ENCODE measurements around the gene IPO7. TPM values are rescaled to one million over a fixed set of nuclear protein-coding genes. Genes with fewer than 3 reads are reported as not detected.

The IPO7 gene
- total and polyA plus RNA-seq, 10 of the 15 experiments (the other 5 are each of a cell fraction or from before 2014, with no cell fraction given): 5.0 to 51.4 (median 30.6) TPM

- in situ Hi-C loops (cut with MboI) (no loop called here), intact Hi-C loops (cut with micrococcal nuclease; ENCODE audit: unreplicated experiment) (no loop called here)
- DNase-seq (ENCODE audit: low read depth, low spot score) (no peak), FAIRE-seq (no peak), ATAC-seq (no peak)
- H3K4me3 ChIP-seq: no peak overlapping the region
- no peaks in the 10 kb centered on the region for H3K9me3 ChIP-seq (replicated peaks; ENCODE audit: control insufficient read depth, insufficient read depth, low read length)
- no TSS peak for BruUV-seq (replicated peaks)
- ChIA-PET RAD21 (ENCODE audit: unreplicated experiment) (interaction anchor here (0.8 kb wide), 1 partner anchor 64 kb away, joined by 3 read pairs; no protein-coding TSS in a partner anchor), CTCF (no interaction called here), POLR2A (no interaction called here), SMC1A (ENCODE audit: uncharacterized antibody, unreplicated experiment) (interaction anchor here (0.6 to 1.3 kb wide), 2 partner anchors 8 to 36 kb away, joined by 3 read pairs; no protein-coding TSS in a partner anchor)
- peaks cover 4% of the 10 kb centered on the region for H3K79me2 ChIP-seq (ENCODE audit: control insufficient read depth, insufficient read depth, low read length)
- TF ChIP-seq RCOR1 (conservative IDR thresholded peaks at IDR 0.05; ENCODE audit: low read depth, low read length): no peak
- TF ChIP-seq E2F4 (IDR thresholded peaks at IDR 0.05; ENCODE audit: low read depth, low read length): no peak
- H3K4me1 ChIP-seq (ENCODE audit: control insufficient read depth, insufficient read depth, low read length): no peaks in the 10 kb centered on the region
- H3K4me2 ChIP-seq (ENCODE audit: control insufficient read depth, insufficient read depth): no peak overlapping the region
- no peak overlapping the region for H2AFZ ChIP-seq (ENCODE audit: control insufficient read depth, low read depth, low read length)
- peaks cover 1 to 8% of the 10 kb centered on the region in 2 experiments; a peak in 3 of 4 replicates for H3K36me3 ChIP-seq (ENCODE audit: control insufficient read depth in 2 of 2, insufficient read depth in 2 of 2, low read length in 1 of 2)
- no peak overlapping the region for H3K9ac ChIP-seq (ENCODE audit: control insufficient read depth, insufficient read depth, low read length)
- H3K27me3 ChIP-seq (replicated peaks in 1 of 2; ENCODE audit: control insufficient read depth in 2 of 2, insufficient read depth in 2 of 2, low read length in 1 of 2): no peaks in the 10 kb centered on the region
- 100% methylated on average over 4 of the region's 4 CpGs for WGBS (ENCODE audit: insufficient coverage, insufficient replicate concordance, low lambda C conversion rate, missing lambda C conversion rate)
- no peaks in the 10 kb centered on the region for H4K20me1 ChIP-seq (ENCODE audit: control insufficient read depth, insufficient read depth)
- no peak overlapping the region for H3K27ac ChIP-seq (ENCODE audit: control insufficient read depth, insufficient read depth)
Observed at GRCh38 chr11:9470765-9471164, 86.3 kb downstream of the IPO7 start.

DNA sequence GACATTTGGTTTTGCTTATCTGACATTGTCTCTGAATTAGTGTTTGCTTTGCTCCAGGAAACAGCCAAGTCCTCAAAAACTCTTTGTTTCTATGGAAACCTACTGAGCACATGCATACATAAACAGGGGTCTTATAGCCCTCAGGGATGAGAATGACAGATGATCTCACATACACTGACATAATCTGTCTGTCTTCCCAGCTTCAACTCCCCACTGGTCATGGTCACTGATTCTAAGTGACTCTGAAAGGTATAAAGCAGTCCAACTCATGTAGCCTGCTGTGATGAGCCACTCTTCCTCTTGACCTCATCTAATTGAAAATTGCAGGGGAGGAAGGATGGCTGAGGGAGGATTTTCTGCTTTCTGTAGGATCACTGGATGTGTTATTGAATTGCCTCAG is 89.0 kb downstream of the IPO7 start:
- Histone ChIP-seq H2AFZ (ENCODE audit: control insufficient read depth, low read depth, low read length) (no peak overlapping the region), H3K9ac (ENCODE audit: control insufficient read depth, insufficient read depth, low read length) (no peak overlapping the region), H3K27ac (ENCODE audit: control insufficient read depth, insufficient read depth) (no peak overlapping the region), H3K9me3 (replicated peaks; ENCODE audit: control insufficient read depth, insufficient read depth, low read length) (no peaks in the 10 kb centered on the region), H3K4me1 (ENCODE audit: control insufficient read depth, insufficient read depth, low read length) (no peaks in the 10 kb centered on the region), H3K4me3 (no peak overlapping the region), H3K79me2 (ENCODE audit: control insufficient read depth, insufficient read depth, low read length) (no peaks in the 10 kb centered on the region; the same call in 1 of the 2 replicates), H4K20me1 (ENCODE audit: control insufficient read depth, insufficient read depth) (no peaks in the 10 kb centered on the region), H3K36me3 (ENCODE audit: control insufficient read depth in 2 of 2, insufficient read depth in 2 of 2, low read length in 1 of 2) (peaks cover 3 to 8% of the 10 kb centered on the region in 2 experiments; a peak in 3 of 4 replicates), H3K27me3 (replicated peaks in 1 of 2; ENCODE audit: control insufficient read depth in 2 of 2, insufficient read depth in 2 of 2, low read length in 1 of 2) (no peaks in the 10 kb centered on the region), H3K4me2 (ENCODE audit: control insufficient read depth, insufficient read depth) (no peak overlapping the region)
- intact Hi-C loops (cut with micrococcal nuclease; ENCODE audit: unreplicated experiment): no loop called here
- ChIA-PET SMC1A (ENCODE audit: uncharacterized antibody, unreplicated experiment) (interaction anchor here (0.6 to 2.9 kb wide), 5 partner anchors 9 to 133 kb away, joined by 3 to 11 read pairs (median 4); no protein-coding TSS in a partner anchor), POLR2A (interaction anchor here (0.6 to 1.8 kb wide), 2 partner anchors 9 to 17 kb away, joined by 5 read pairs; no protein-coding TSS in a partner anchor), RAD21 (ENCODE audit: unreplicated experiment) (no interaction called here), CTCF (interaction anchor here (0.7 to 3.7 kb wide), 2 partner anchors 34 to 303 kb away, joined by 3 to 23 read pairs; no protein-coding TSS in a partner anchor)
- no peak for FAIRE-seq
- ATAC-seq: no peak
- DNase-seq (ENCODE audit: low read depth, low spot score): no peak
- in situ Hi-C loops (cut with MboI): no loop called here
- TSS peak; percentile 22 for BruUV-seq (replicated peaks)
- TF ChIP-seq ZBTB40 (IDR thresholded peaks at IDR 0.05; ENCODE audit: borderline replicate concordance) (no peak), ZNF217 (IDR thresholded peaks at IDR 0.05) (no peak), POLR2AphosphoS2 (IDR thresholded peaks at IDR 0.05; ENCODE audit: low read depth, low read length) (no peak), PML (IDR thresholded peaks at IDR 0.05; ENCODE audit: low read length) (no peak), NFYB (IDR thresholded peaks at IDR 0.05; ENCODE audit: insufficient read depth, low read depth, low read length) (no peak), TCF3 (IDR thresholded peaks at IDR 0.05; ENCODE audit: borderline replicate concordance, insufficient read depth, low read depth, low read length) (no peak), IKZF2 (IDR thresholded peaks at IDR 0.05) (no peak)

Data from GM12878 (cell line).